GM12892 (cell line): Measurements from ENCODE around the gene SELENOP.

Experiments used
- POLR2A ChIP-seq: IDR thresholded peaks from 2 replicates; pipeline ENCODE4 v1.6.1; 2011; ENCODE audit warnings: low read depth, low read length, control low read depth
- TAF1 ChIP-seq: IDR thresholded peaks from 2 replicates; pipeline ENCODE4 v1.6.1; 2011; ENCODE audit warnings: low read depth, mild to moderate bottlenecking, control low read depth, low read length, borderline replicate concordance

DNA sequence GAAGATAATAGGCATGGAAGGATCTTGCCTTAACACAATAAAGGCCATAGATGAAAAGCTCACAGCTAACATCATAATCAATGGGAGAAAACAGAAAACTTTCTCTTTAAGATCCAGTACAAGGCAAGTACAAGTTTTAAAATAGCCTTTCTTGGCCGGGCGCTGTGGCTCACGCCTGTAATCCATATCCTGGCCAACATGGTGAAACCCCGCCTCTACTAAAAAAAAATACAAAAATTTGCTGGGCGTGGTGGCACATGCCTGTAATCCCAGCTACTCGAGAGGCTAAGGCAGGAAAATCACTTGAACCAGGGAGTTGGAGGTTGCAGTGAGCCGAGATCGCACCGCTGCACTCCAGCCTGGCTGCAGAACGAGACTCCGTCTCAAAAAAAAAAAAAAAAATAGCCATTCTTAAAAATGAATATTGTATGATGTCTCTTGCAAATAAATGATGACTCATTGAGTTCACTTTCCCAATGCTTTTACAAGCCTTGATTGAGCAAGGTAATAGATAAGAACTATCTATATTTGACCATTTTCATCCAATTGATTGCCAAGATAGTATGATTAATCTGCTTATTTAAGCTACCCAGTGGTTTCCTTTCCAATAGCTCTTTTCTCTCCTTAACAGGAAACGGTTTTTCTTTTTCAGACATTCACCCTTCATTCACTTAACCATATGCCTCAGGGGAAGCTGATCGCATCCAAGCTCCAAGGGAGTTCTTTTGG lies 39.3 kb downstream of the SELENOP start:
- no peak for TF ChIP-seq POLR2A
- TF ChIP-seq TAF1 = no peak
